Measurements from ENCODE around the gene OR2AG1.

DNA sequence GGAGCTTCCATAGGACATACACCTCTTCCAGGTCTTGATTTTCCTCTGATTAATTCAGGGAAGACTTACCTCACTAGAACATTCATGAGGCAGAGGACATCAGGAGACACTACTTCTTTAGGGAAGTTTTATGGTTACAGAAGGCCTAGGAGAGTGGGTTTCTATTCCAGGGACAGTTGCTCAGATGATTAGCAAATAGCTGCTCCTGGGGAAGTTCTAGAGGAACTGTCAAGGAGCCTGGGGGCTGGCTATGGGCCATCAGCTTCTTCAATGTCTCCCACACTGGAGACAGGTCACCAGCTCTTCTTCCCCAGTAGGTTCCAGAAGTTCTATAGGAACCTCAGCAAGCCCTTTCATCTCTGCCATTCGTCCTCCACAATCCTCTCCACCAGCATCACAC is 51.2 kb downstream of the OR2AG1 start:
- TF ChIP-seq CTCF (conservative IDR thresholded peaks at IDR 0.05; ENCODE audit: low read depth, low read length): no peak
- no peak for TF ChIP-seq POLR2A (IDR thresholded peaks at IDR 0.05; ENCODE audit: low read depth, low read length)
- no peak for TF ChIP-seq MAZ (IDR thresholded peaks at IDR 0.05; ENCODE audit: borderline replicate concordance, low read depth, low read length)
- TF ChIP-seq MAFK (IDR thresholded peaks at IDR 0.05; ENCODE audit: low read depth, low read length): no peak
- no peak for TF ChIP-seq CEBPB (IDR thresholded peaks at IDR 0.05; ENCODE audit: low read depth, low read length)
- no peak for TF ChIP-seq RCOR1 (IDR thresholded peaks at IDR 0.05; ENCODE audit: insufficient replicate concordance, low read length)
- no peak for TF ChIP-seq NFE2L2 (IDR thresholded peaks at IDR 0.05; ENCODE audit: low read depth, low read length)
- no peak for TF ChIP-seq BHLHE40 (IDR thresholded peaks at IDR 0.05; ENCODE audit: low read depth, low read length)
- TF ChIP-seq RFX5 (IDR thresholded peaks at IDR 0.05; ENCODE audit: low read depth, low read length): no peak
- TF ChIP-seq FOS (IDR thresholded peaks at IDR 0.05; ENCODE audit: low read depth, low read length): no peak
